GM18526 (cell line): Measurements from ENCODE around the gene MORN1.

ENCODE experiments used
- POLR2A ChIP-seq: IDR thresholded peaks from 3 replicates; pipeline ENCODE4 v1.6.1; 2011; ENCODE audit not compliant: insufficient read length; ENCODE audit errors: extremely low read depth

MORN1 gene

GRCh38 chr1:2288816-2289536 lies 102.4 kb downstream of the MORN1 start:
- no peak for TF ChIP-seq POLR2A

- no peak for TF ChIP-seq POLR2A
Observed at GRCh38 chr1:2288311-2288710, 103.0 kb downstream of the MORN1 start.

DNA sequence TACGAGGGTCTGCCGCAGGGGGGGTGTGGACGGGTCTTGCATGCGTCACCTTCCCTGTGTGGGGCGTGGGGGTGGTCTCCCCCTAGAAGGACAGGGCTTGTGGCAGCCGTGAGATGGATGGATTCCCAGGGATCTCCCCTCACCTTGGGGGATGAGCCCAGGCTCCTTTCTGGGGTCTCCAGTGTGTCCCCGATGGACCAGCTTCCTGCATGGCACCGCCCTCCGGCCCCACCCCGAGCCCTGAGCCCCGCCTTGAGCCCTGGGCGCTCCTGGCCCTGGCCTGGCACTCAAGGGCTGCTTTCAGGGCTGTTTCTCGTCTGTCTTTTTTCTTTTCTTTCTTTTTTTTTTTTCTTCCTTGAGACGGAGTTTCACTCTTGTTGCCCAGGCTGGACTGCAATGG lies 103.7 kb downstream of the MORN1 start:
- no peak for TF ChIP-seq POLR2A

DNA sequence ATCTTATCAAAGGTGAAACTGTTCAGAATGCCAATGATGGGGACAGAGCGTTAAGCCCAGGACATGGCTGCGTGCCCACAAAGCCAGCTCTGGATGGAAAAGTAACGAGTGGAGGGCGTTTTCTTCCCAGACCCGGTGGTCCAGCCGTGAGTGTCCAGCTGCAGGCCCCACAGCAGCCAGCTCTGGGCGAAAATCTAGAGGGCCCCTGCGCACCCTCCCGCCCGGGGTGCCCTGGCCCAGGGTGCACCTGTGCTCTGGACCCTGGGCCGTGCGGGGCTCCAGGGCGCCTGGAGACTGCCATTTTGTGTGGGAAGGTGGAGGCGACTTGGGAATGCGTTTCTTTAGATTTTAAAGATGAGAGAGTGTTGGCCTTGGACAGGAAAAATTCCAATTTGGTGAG lies 104.4 kb downstream of the MORN1 start:
- TF ChIP-seq POLR2A = no peak

DNA sequence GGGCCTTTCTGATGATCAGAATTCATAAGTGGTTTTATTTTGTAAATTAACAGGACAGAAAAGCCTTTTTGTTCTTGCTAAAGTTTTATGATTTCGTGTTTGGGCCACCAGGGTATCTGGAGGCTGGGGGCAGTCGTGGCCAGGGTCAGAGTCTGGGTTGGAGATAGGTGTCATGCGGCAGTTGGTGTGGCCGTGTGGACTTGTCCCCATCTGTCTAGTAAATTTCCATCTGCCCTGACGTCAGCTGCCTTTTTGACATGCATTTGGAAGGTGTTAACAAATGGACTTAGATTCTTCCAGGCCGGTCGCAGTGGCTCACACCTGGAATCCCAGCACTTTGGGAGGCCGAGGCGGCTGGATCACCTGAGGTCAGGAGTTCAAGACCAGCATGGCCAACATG lies 106.4 kb downstream of the MORN1 start:
- no peak for TF ChIP-seq POLR2A

GRCh38 chr1:2283991-2284895 lies 107.1 kb downstream of the MORN1 start:
- TF ChIP-seq POLR2A = no peak

DNA sequence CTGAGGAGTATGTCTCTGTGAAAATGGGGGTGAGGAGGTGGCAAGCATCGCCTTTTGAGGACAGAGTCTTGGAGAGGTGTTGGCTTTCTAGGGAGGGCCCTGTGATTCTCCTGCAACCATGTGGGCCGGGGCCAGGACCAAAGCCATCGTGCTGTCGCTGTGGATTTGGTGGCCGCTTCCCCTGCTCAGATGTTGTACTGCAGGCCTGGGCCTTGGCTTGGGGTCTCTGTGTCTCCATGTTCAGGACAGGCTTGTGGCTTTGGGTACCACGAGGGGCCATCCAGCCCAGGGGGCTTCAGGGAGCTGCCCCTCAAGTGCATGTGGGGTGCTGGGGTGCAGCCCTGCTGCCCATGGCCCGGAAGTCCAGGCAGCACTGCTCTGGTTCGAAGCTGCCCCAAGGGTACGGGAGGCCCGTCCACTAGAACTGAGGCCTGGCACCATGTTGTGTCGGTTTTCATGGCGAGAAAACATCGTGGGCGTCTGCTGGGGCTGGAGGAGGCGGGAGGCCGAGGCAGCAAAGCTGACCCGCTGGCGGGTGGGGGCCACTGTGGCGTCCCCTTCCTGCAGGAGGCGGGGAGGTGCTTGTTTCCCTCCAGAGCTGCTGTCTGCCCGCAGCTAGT lies 107.9 kb downstream of the MORN1 start:
- TF ChIP-seq POLR2A = no peak

DNA sequence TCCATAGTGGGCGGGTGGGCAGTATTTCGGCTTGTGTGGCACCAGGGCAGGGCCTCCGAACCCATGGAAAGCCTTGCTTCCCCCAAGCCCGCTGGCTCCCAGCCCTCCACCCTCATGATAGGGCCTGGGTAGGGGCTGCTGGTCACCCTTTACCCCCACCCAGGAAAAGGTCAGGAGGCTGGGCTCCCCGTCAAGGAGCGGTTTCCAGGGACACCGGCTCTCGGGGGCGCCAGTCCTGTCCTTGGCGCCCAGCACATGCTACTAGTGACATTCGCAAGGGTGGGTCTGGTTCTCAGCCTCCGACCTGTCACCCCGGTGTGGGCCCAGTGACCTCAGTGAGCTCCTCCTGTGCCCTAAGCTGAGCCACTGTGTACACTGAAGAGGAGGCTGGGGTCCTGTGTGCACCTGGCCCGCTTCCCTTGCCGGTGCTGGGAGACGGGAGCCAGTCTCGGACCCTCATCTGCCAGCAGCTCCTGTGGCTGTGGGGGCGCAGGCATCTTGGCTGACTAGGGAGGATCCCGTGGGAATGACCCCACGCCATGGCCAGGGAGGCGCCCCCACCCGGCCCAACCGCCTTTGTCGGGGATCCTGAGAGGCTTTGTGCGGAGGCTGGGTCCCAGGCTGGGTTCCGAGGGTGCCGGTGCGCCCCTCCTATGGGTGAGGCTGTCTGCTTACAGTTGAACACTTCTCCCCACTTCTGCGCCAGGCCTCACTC lies 108.6 kb downstream of the MORN1 start:
- no peak for TF ChIP-seq POLR2A

DNA sequence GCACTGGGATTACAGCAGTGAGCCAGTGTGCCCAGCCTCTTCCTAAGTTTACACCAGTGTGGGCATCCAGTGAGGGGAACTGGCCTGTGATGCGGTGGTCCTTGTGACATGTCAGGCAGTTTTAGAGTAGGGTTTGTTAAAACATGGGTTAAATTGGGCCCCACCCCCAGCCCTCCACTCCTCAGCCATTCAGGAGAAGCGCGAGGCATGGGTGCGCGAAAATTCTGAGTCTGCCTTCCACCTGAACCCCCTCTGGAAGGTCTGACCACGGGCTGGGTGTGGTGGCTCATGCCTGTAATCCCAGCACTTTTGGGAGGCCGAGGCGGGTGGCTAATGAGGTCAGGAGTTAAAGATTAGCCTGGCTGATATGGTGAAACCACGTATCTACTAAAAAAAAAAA lies 111.5 kb downstream of the MORN1 start:
- TF ChIP-seq POLR2A = no peak

- no peak for TF ChIP-seq POLR2A
Observed at GRCh38 chr1:2279210-2279639, 112.1 kb downstream of the MORN1 start.

GRCh38 chr1:2278591-2279209 lies 112.7 kb downstream of the MORN1 start:
- no peak for TF ChIP-seq POLR2A

- TF ChIP-seq POLR2A = no peak
Observed at GRCh38 chr1:2277741-2278488, 113.4 kb downstream of the MORN1 start.

GRCh38 chr1:2276803-2277580 lies 114.4 kb downstream of the MORN1 start:
- no peak for TF ChIP-seq POLR2A
